HL-60/S4 treated with retinoic acid at 250 ng/mL for 4 days and 3 days (cell line): Measurements from ENCODE around the gene EFCAB14.
"Not testable (repeated sequence)": the region's sequence is repeated elsewhere in the genome, so short reads cannot be mapped to it uniquely, and the experiment has no call there.

Experiments used
- in situ Hi-C: fragments of 300-500 bp; cut with MboI; formaldehyde crosslinking; loops from 2 replicates; pipeline ENCODE4 v1.7.0; 2022; ENCODE audit warnings: low sequenced_read_pairs

EFCAB14 gene

DNA sequence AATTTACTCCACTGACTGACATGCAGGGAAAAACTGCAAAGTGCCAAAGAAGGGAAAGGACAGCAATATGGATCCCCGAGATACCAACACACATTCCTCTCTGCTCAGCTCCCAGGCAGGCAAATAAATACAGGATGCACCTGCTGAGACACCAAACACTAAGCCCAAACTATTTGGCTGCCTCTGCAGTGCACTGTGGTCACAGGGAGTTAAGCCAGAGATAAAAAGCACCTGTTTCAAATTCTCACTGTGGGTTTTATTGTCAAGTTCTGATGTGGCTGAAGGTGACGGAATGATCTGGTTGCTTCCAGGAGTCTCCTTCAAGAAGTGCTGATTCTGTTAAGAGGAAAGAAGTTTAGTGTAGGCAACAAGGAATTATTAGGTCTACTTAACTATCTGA lies 29.6 kb downstream of the EFCAB14 start:
- in situ Hi-C loops: loop anchor here (10.0 kb wide), 1 partner anchor 55 kb away; no protein-coding TSS in a partner anchor

DNA sequence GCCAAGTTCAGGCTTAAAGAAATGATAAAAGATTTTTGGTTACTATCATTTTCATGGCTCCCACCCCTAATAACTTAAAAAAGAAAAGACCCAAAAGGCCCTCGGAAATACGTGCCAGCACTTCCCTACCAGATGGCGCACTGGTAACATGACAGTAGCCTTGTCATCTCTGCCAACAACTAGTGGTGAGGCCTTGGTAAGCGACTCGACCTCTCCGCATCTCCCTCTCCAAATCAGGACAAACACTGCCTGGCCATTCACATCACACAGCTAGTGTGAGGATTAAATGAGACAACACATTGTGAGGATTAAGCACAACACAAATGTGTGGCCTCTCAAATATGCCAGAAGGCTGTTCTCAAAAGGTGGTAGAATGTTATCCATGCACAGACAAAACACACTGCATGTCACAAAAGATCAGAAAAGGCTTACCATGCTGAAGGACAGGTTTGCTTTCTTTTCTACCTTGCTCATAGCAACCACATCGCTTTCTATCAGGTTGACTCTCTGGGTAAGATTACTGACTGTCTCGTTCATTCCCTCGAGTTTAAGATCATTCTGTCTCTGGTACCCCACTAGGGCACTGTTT lies 30.9 kb downstream of the EFCAB14 start:
- in situ Hi-C loops: loop anchor here (10.0 kb wide), 1 partner anchor 57 kb away; no protein-coding TSS in a partner anchor

DNA sequence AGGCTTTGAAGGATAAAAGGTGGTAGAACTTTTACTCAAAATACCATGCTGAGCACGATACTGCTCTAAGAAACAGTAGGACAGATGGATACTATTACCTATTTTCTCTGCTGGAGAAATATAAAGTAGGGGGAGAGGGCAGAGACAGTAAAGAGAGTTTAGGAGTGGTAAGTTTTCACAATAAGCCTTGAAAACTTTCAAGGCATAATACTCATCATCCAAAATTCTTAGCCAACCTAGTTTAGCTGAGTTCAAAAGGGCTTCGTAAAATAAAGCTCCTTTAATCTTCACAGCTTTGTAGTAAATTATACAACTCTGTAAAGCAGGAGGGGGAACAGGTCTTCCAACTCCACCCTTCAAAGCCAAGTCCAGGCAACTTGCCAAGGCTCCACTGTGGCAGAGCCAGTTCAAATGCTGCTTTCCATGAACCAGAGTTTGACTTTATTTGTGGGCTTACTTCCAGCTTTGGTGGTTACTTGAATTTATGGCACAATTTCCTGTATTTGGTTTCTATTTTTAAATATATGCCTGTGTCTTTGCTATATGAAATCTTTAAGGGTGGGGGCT lies 31.7 kb downstream of the EFCAB14 start:
- in situ Hi-C loops: loop anchor here (10.0 kb wide), 1 partner anchor 58 kb away; no protein-coding TSS in a partner anchor

DNA sequence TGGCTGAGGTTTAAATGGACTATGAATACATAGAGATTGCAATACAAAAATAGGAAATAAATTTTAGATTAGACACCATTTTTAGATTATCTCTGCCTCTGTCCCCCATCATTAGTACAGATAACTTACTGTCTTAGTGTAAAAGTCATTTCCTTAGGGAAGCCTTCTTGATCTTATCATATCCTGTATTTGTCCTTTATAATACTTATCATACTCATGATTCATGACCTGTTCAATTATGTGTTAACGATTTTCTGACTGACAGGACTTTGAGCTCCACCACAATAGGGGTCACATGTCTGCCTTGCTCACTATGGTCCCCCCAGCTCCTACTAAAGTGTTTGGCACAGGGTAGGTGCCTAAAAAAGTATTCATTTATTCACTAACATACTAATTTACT lies 32.7 kb downstream of the EFCAB14 start:
- in situ Hi-C loops: loop anchor here (10.0 kb wide), 1 partner anchor 59 kb away; no protein-coding TSS in a partner anchor

DNA sequence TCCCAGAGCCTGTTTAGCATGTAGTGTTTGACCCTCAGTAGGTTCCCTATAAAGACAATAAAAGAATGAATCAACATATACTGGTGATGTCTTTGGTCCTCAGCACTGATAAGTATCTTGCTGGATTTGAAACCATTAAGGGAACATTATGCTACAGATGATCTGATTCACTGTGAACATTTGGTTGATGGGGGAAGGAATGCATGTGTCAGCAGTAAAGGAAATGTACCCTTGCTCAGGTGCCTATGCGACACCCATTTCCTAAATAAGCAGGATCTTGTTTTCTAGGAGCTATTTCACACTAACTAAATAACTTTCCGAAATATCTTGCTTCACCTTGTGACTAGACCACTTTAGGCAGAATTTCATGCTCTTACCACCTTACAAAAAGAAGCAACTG lies 34.2 kb downstream of the EFCAB14 start:
- in situ Hi-C loops: loop anchor here (10.0 kb wide), 1 partner anchor 60 kb away; no protein-coding TSS in a partner anchor

DNA sequence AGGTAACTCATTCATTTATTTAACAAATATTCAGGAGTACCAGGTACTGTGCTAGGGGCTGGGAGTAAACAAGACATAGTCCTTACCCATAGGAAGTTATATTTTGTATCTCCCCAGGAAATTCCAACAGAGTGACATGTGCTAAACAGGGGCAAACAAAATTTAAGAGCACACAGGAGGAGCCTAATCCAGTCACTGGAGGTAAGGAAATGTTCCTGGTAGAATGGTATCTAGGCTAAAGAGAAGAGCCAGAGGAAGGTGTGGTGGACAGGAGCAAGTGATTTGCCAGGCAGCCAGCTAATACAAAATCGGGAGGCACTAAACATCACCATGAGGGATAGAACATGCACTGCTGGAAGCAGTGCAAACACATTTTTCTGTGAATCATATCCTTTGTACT lies 36.9 kb downstream of the EFCAB14 start:
- in situ Hi-C loops: loop anchor here (10.0 kb wide), 1 partner anchor 63 kb away; no protein-coding TSS in a partner anchor

DNA sequence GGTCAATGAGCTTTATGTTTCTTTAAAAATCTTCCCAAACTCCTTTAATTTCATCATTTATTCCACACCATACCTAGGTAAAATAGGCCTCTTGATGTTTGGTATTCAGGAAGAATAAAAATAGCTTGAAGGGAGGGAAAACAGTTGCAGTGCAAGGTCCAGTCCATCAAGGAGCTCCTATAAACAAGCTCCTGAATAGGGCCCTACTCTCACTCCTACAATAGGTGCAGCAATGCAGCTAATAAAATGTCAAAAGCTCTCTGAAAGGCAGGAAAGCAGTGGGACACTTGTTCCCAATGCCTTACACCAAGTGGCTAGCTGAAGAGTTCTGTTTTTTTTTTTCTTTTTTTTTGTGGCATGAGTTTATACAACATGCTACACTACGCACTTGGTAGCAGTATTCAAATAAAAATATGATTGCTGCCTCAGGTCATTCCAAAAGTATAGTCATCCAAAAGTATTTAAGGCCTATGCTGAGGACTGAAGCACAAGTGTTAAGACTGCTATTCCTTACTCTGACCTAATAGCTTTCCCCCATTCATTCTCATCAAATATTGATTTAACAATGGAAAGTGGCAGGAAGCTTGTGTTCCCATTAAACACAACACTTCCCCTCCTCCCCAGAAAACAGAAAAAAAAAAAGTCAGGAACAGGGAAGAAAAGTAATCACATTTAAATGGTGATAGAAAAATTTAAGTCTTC lies 37.4 kb downstream of the EFCAB14 start:
- in situ Hi-C loops: loop anchor here (10.0 kb wide), 1 partner anchor 63 kb away; no protein-coding TSS in a partner anchor

DNA sequence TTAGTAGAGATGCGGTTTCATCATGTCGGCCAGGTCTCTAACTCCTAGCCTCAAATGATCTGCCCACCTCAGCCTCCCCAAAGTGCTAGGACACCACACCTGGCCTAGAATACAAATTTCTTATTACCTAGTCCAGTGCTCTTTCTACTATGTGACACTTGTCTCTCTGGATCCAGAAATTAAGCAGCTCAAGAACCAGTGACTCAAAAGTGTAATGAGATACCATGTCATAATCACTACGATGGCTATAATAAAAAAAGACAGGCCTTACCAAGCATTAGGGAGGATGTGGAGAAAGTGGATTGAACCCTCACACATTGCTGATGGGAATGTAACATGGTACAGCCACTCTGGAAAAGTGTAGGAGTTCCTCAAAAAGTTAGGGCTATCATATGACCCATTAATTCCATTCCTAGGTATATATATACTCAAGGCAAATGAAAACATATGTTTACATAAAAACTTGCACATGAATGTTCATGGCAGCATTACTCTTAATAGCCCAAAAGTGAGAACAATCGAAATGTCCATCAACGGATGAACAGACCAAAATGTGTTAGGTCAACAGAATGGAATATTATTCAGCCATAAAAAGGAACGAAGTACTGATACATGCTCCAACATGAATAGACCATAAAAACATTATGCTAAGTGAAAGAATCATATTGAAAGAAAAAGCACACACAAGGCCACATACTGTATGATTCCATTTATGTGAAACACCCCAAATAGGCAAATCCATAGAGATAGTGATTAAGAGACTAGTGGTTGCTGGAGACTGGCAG lies 38.9 kb downstream of the EFCAB14 start:
- in situ Hi-C loops: loop anchor here (10.0 kb wide), 1 partner anchor 65 kb away; no protein-coding TSS in a partner anchor

DNA sequence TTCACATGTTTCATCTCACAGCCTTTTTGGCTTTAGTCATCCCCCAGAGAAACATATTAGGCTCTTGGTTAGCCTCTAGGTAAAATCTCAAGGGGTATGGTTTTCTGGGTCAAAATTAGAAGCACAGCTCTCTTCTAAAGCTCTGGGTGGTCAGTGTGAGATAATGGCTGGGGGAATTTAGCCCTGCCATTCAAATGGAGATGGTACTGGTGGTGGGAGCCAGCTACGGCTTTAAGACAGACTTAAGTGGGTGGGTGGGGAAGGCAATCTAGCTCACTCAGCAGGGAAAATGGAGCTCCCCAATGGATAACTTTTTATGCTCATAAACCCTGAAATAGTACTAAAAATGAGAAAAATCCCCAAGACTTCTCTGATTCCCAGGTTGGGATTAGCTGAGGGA lies 41.6 kb downstream of the EFCAB14 start:
- in situ Hi-C loops: no loop called here

DNA sequence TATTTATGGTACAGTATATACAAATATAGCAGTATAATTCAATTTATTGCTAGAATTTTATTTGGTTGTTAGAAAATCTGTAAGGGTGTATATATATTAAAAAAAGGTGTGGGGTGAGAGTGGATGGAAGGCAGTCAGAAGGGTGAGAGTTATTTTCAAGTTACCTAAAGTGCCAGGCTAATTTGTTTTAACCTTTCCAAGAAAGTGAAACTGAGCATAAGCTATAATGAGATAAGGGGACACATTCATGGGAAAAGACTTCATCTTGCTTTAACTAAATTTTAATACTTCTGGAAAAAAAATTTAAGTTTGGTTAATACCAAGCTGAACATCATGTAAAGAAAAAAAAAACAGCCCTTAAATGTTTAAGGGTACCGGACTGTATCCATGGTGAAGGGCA lies 42.4 kb downstream of the EFCAB14 start:
- in situ Hi-C loops: no loop called here

DNA sequence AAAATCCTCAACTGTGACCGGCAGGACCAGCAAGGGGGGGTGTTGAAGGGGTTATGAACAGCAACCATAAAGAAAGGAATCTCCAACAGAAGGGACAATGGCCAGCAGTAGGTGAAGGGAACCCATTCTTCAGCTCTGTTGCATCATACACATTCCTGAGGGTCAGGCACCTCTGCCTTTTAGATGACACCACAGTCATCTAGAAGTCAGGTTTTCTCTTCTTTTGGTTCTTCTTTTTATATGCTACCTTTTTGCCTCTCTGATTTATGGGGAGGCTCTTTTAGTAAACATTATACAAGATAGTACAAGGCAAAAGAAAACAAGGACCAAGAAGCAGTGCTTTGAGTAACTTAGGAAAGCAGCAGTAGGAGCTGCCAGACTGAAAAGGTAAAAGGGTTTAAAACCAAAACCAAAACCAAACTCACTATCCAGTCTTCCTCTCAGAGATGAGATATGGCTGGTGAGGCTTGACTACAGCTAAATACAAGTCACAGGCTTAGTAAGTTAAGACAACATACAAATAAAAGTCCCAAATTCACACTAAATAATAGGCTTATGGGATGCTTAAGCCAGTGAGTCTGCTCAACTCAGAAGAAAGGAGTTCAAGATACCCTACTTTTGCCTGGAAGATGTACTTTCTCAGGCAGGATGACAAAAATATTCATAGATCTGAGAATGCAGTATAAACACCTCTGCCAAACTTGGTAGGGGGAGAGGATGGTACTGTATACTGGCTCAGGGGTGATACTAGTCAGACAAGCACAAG lies 43.2 kb downstream of the EFCAB14 start:
- in situ Hi-C loops: no loop called here

DNA sequence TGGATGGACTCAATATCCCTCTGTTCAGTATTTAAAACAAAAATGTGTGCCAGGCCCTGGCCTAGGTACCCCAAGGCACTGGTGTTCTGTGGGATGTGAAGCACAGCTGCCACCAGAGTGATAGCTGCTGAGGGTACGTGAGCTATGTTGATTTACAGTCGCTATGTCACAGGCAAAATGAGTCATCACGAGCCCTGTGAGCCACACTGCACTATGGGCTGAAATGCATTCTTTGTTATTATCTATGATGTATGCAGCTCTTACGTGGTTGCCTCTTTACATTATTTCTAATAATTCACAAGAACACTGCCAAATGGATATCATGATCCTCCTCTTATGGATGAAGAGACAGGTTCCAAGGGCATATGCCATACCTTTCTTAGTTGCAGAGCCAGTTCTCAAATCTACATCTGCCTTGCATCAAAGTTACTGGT lies 45.1 kb downstream of the EFCAB14 start:
- in situ Hi-C loops: no loop called here

DNA sequence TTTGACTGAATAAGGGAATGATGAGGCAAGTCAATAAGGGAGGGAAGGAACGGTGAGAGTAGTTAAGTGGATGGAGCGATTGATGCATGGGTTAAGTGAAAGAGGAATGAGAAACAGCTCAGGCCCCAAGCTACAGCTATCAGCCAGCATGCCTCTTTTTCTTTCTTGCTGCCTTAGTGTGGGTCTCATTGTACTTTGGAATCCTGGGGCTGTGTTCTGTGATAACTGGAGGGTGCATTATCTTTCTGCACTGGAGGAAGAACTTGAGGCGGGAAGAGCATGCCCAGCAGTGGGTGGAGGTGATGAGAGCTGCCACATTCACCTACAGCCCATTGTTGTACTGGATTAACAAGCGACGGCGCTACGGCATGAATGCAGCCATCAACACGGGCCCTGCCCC lies 46.2 kb downstream of the EFCAB14 start:
- in situ Hi-C loops: no loop called here

DNA sequence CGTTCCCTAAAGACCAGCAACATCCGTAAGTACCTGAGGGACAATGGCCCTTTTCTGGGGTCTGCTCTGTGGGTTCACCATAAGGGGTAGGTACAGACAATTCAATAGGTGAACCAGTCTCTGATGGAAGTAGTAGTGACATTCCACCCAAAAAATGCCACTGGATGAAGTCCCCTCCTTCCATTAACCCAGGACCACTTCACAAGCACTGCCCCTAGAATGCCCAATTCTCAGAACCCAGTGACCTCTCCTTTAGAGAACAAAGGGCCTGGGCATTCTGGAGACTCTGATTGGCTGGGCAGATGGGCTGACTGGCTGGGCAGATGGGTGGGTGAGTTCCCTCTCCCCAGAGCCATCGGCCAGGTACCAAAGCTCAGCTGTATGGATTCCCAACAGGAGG lies 47.4 kb downstream of the EFCAB14 start, which contains the start of gene TEX38:
Gene TEX38 (plus strand): TSS at position 301 of the 400 bp plus-strand sequence. CDS start 81 bp downstream, at position 382.
- in situ Hi-C loops: no loop called here

DNA sequence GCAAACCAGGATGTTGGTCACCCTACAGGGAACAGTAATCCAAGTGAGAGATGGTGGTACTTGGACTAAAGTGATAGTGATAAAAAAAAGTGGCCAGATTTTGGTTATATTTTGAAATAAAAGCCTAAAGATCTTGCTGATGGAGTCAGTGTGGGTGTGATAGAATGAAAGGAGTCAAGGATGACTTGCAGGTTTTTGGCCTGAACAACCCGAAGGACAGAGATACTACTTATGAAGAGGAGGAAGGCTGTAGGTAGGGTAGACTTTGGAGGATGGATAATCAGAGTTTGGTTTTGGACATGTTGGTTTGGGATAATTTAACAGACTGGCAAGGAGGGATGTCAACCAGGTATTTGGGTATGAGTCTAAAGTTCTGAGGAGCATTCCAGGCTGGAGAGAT lies 48.8 kb downstream of the EFCAB14 start:
- in situ Hi-C loops: no loop called here

DNA sequence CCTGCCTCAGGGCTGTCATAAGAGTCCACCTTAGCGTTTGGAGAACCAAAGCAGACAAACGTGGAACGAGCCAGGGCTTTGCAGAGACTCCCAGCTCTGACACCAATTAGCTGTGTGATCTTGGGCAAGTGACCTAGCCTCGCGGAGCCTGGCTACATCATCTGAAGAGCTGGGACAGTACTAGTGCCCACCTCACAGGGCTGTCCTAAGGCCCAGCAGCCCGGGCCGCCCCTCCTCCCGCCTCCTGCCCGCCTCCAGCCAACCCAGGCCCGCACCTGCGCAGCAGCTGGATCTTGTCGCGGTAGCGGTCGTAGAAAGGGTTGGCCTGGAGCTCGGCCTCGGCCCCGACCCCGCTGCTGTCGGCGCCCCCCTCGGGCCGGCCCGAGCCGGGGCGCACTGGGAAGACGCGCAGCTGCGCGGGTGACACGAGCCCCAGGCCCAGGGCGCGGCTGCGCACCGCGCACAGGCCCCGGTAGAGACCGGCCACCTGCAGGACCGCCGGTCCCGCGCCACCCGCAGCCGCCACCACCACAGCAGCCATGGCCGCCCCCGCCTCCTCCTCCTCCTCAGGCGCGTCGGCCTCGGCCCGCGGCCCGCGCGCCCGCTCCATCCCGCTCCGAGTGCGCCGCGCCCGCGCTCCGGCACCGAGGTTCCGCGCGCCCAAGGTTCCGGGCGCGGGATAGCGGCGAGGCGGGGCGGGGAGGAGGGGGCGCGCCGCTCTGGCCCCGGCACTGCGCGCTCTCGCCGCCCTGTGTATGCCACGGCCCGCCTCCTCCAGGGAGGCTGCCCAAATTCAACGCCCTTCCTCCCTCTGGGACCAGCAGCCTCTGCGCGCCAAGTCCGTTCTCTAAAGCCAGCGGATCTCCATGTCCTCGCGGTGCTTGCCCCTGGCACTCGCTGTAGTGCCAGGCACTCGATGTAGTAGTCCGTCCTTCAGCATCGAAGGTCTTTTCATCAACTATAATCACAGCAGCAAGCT lies 50.8 kb downstream of the EFCAB14 start, which contains the start of gene ATPAF1:
Gene ATPAF1 (minus strand): TSS at position 583 of the 979 bp plus-strand sequence. CDS start 42 bp downstream, at position 541.
- in situ Hi-C loops: no loop called here

DNA sequence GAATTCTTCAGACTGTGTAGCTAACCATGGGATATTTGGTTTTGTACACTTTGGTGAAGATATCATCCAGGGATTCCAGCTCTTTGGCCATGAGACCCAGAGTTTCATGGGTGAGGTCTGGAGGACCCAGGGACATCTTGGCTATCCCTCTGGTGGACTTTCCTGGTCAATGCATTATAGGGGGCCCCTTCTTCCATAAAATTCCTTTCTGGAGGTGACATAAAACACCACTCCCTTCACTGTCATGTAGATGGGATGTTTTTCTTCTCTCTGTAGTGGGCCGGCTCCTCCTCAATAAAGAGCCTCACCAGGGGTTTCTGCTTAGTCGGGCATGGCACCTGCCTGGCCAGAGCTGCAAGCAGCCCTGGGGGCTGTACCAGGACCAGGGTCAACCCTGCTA lies 52.9 kb downstream of the EFCAB14 start:
- in situ Hi-C loops: no loop called here

DNA sequence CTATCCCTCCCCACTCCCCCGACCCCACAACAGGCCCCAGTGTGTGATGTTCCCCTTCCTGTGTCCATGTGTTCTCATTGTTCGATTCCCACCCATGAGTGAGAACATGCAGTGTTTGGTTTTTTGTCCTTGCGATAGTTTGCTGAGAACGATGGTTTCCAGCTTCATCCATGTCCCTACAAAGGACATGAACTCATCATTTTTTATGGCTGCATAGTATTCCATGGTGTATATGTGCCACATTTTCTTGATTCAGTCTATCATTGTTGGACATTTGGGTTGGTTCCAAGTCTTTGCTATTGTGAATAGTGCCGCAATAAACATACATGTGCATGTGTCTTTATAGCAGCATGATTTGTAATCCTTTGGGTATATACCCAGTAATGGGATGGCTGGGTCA lies 56.0 kb downstream of the EFCAB14 start:
- in situ Hi-C loops: not testable (repeated sequence)

DNA sequence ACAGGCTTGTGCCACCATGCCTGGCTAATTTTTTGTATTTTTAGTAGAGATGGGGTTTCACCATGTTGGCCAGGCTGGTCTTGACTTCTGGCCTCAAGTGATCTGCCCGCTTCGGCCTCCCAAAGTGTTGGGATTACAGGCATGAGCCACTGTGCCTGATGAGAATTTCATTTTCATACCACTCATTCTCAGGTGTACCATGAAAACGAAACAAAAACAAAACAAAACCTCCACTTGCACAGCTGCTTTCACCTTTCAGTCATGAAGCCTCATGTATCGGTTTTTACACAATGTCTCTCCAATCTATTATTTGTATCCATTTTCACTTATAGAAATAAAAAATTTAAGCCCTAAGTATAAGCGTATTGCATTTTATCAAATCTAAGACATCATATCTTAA lies 58.8 kb downstream of the EFCAB14 start:
- in situ Hi-C loops: not testable (repeated sequence)
